Activated gamma-delta T cell treated with Interleukin-2 at 50 U/mL for 16 hours (primary cell): ENCODE results near the gene C20orf96.
"Not testable (repeated sequence)": the region's sequence is repeated elsewhere in the genome, so short reads cannot be mapped to it uniquely, and the experiment has no call there.

ENCODE experiments used
- DNase-seq: peaks from one replicate; pipeline ENCODE4 v3.0.0-alpha.2; 2020

The C20orf96 gene

DNA sequence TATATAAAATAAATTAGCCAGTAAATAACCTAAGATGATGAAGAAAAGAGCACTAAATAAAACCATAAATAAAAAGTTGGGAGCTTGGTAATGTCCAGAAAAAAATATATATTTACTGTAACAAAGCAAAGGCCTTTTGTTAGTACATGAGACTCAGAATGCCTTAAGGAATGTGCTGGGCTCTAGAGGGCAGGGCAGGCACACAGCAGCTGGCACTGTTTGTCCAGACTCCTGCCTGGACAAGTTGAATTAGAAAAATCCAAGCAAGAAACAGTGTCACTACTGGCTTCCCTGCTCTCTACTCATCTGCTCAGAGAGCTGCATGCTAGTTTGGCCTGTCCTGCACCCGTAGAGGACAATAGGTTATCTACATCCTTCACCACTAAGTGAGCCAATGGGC lies 54.7 kb downstream of the C20orf96 start:
- DNase-seq, result no peak

DNA sequence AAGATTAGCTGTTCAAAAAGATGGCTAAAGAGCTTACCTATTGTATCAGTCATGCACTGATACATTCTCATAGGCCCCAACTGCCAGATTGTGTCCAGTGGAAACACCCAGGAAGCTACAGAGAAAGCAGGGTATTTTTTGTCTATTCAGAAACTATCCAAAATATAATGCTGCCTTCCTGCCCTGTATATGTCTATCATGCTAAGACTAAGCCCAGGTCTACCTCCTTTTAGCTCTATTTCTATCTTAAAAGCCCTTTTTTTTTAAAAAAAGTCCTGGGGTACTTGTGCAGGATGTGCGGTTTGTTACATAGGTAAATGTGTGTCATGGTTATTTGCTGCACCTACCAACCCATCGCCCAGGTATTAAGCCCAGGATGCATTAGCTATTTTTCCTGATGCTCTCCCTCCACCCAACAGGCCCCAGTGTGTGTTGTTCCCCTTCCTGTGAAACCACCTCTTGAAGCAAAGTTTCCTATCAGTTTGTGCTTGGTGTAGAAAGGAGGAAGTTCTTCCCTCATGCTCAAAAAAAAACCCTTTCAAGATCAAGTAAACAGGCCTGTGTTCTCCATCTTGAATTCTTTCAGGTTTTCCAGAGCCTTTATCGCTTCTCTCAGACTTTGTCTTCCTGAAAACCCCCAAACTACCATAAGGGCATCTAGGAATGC lies 63.0 kb downstream of the C20orf96 start:
- no peak for DNase-seq

GRCh38 chr20:226958-227357 lies 63.6 kb downstream of the C20orf96 start, which contains the start of gene DEFB129:
TSS of gene DEFB129 (plus strand) at chr20:227258. CDS start at chr20:227289, 31 bp downstream.
- no peak for DNase-seq

- DNase-seq, result not testable (repeated sequence)
Observed at GRCh38 chr20:225879-226278, 64.7 kb downstream of the C20orf96 start.

GRCh38 chr20:221258-221830 lies 69.2 kb downstream of the C20orf96 start:
- DNase-seq, result no peak
